Measurements from ENCODE around the gene FARS2.

Gene FARS2

GRCh38 chr6:5766260-5766659 is 504.9 kb downstream of the FARS2 start:
- WGBS (ENCODE audit: insufficient coverage): 80% methylated on average over 2 of the region's 3 CpGs
- Histone ChIP-seq H3K4me3 (ENCODE audit: control insufficient read depth in 1 of 7, extremely low read depth in 1 of 7, insufficient read depth in 4 of 7, low read depth in 2 of 7, low read length in 6 of 7) (no peak overlapping the region), H3K4me1 (ENCODE audit: control extremely low read depth in 1 of 4, control insufficient read depth in 4 of 4, insufficient read depth in 4 of 4, low read length in 3 of 4) (peaks cover 0 to 4% (median 0%) of the 10 kb centered on the region in 4 experiments), H3K9me3 (ENCODE audit: control extremely low read depth in 1 of 5, control insufficient read depth in 4 of 5, insufficient read depth in 2 of 5, low read depth in 1 of 5, low read length in 4 of 5) (peaks cover 0 to 8% (median 2%) of the 10 kb centered on the region in 5 experiments), H3K36me3 (ENCODE audit: control insufficient read depth in 4 of 4, insufficient read depth in 4 of 4, low read length in 3 of 4) (peaks cover 0 to 2% (median 0%) of the 10 kb centered on the region in 4 experiments), H3K27ac (ENCODE audit: insufficient read depth in 1 of 2, low read depth in 1 of 2, low read length in 2 of 2, poor library complexity in 1 of 2, severe bottlenecking in 2 of 2) (no peak overlapping the region), H3K27me3 (replicated peaks in 2 of 5; ENCODE audit: control insufficient read depth in 4 of 5, insufficient read depth in 5 of 5, low read length in 4 of 5) (no peaks in the 10 kb centered on the region)
- ChIA-PET CTCF (interaction anchor here (1.2 to 1.3 kb wide), 3 partner anchors 9 to 295 kb away, joined by 3 to 4 read pairs (median 3); no protein-coding TSS in a partner anchor), POLR2A (no interaction called here)
- DNase-seq: no peak

GRCh38 chr6:5767471-5767870 is 506.2 kb downstream of the FARS2 start:
- DNase-seq: no peak
- ChIA-PET POLR2A (no interaction called here), CTCF (interaction anchor here (1.2 kb wide), 1 partner anchor 23 kb away, joined by 3 read pairs; no protein-coding TSS in a partner anchor)
- Histone ChIP-seq H3K27me3 (replicated peaks in 2 of 5; ENCODE audit: control insufficient read depth in 4 of 5, insufficient read depth in 5 of 5, low read length in 4 of 5) (no peaks in the 10 kb centered on the region), H3K27ac (ENCODE audit: insufficient read depth in 1 of 2, low read depth in 1 of 2, low read length in 2 of 2, poor library complexity in 1 of 2, severe bottlenecking in 2 of 2) (no peak overlapping the region), H3K4me3 (ENCODE audit: control insufficient read depth in 1 of 7, extremely low read depth in 1 of 7, insufficient read depth in 4 of 7, low read depth in 2 of 7, low read length in 6 of 7) (no peak overlapping the region), H3K36me3 (ENCODE audit: control insufficient read depth in 4 of 4, insufficient read depth in 4 of 4, low read length in 3 of 4) (peaks cover 0 to 2% (median under 1%) of the 10 kb centered on the region in 4 experiments), H3K4me1 (ENCODE audit: control extremely low read depth in 1 of 4, control insufficient read depth in 4 of 4, insufficient read depth in 4 of 4, low read length in 3 of 4) (peaks cover 0 to 4% (median 0%) of the 10 kb centered on the region in 4 experiments), H3K9me3 (ENCODE audit: control extremely low read depth in 1 of 5, control insufficient read depth in 4 of 5, insufficient read depth in 2 of 5, low read depth in 1 of 5, low read length in 4 of 5) (peaks cover 0 to 8% (median 2%) of the 10 kb centered on the region in 5 experiments)
- 100% methylated on average over 2 of the region's 2 CpGs for whole genome bisulfite sequencing (ENCODE audit: insufficient coverage)

- H3K27ac ChIP-seq (ENCODE audit: insufficient read depth in 1 of 2, low read depth in 1 of 2, low read length in 2 of 2, poor library complexity in 1 of 2, severe bottlenecking in 2 of 2): no peak overlapping the region
- peaks cover 0 to 4% (median 0%) of the 10 kb centered on the region in 4 experiments for H3K4me1 ChIP-seq (ENCODE audit: control extremely low read depth in 1 of 4, control insufficient read depth in 4 of 4, insufficient read depth in 4 of 4, low read length in 3 of 4)
- POLR2A ChIA-PET: no interaction called here
- 97% methylated on average over 6 of the region's 7 CpGs for WGBS (ENCODE audit: insufficient coverage)
- H3K27me3 ChIP-seq (replicated peaks in 2 of 5; ENCODE audit: control insufficient read depth in 4 of 5, insufficient read depth in 5 of 5, low read length in 4 of 5): no peaks in the 10 kb centered on the region
- peaks cover 0 to 5% (median 2%) of the 10 kb centered on the region in 4 experiments for H3K36me3 ChIP-seq (ENCODE audit: control insufficient read depth in 4 of 4, insufficient read depth in 4 of 4, low read length in 3 of 4)
- CTCF ChIA-PET: no interaction called here
- H3K4me3 ChIP-seq (ENCODE audit: control insufficient read depth in 1 of 7, extremely low read depth in 1 of 7, insufficient read depth in 4 of 7, low read depth in 2 of 7, low read length in 6 of 7): no peak overlapping the region
- DNase-seq: no peak
- peaks cover 0 to 8% (median 2%) of the 10 kb centered on the region in 5 experiments for H3K9me3 ChIP-seq (ENCODE audit: control extremely low read depth in 1 of 5, control insufficient read depth in 4 of 5, insufficient read depth in 2 of 5, low read depth in 1 of 5, low read length in 4 of 5)
Measured at GRCh38 chr6:5771211-5771610, 509.9 kb downstream of the FARS2 start.

- no peak overlapping the region for H3K4me3 ChIP-seq (ENCODE audit: control insufficient read depth in 1 of 7, extremely low read depth in 1 of 7, insufficient read depth in 4 of 7, low read depth in 2 of 7, low read length in 6 of 7)
- peaks cover 0 to 6% (median 2%) of the 10 kb centered on the region in 5 experiments for H3K9me3 ChIP-seq (ENCODE audit: control extremely low read depth in 1 of 5, control insufficient read depth in 4 of 5, insufficient read depth in 2 of 5, low read depth in 1 of 5, low read length in 4 of 5)
- 94% methylated on average over 6 of the region's 6 CpGs for WGBS (ENCODE audit: insufficient coverage)
- no peaks in the 10 kb centered on the region for H3K27me3 ChIP-seq (replicated peaks in 2 of 5; ENCODE audit: control insufficient read depth in 4 of 5, insufficient read depth in 5 of 5, low read length in 4 of 5)
- CTCF ChIA-PET: no interaction called here
- H3K36me3 ChIP-seq (ENCODE audit: control insufficient read depth in 4 of 4, insufficient read depth in 4 of 4, low read length in 3 of 4): peaks cover 0 to 5% (median 2%) of the 10 kb centered on the region in 4 experiments
- peaks cover 0 to 4% (median 0%) of the 10 kb centered on the region in 4 experiments for H3K4me1 ChIP-seq (ENCODE audit: control extremely low read depth in 1 of 4, control insufficient read depth in 4 of 4, insufficient read depth in 4 of 4, low read length in 3 of 4)
- H3K27ac ChIP-seq (ENCODE audit: insufficient read depth in 1 of 2, low read depth in 1 of 2, low read length in 2 of 2, poor library complexity in 1 of 2, severe bottlenecking in 2 of 2): no peak overlapping the region
- DNase-seq: no peak
- POLR2A ChIA-PET: no interaction called here
Measured at GRCh38 chr6:5771759-5772390, 510.6 kb downstream of the FARS2 start.

- H3K4me3 ChIP-seq (ENCODE audit: control insufficient read depth in 1 of 7, extremely low read depth in 1 of 7, insufficient read depth in 4 of 7, low read depth in 2 of 7, low read length in 6 of 7): no peak overlapping the region
- POLR2A ChIA-PET: no interaction called here
- H3K27ac ChIP-seq (ENCODE audit: insufficient read depth in 1 of 2, low read depth in 1 of 2, low read length in 2 of 2, poor library complexity in 1 of 2, severe bottlenecking in 2 of 2): no peak overlapping the region
- peaks cover 0 to 5% (median 2%) of the 10 kb centered on the region in 4 experiments for H3K36me3 ChIP-seq (ENCODE audit: control insufficient read depth in 4 of 4, insufficient read depth in 4 of 4, low read length in 3 of 4)
- no peaks in the 10 kb centered on the region for H3K27me3 ChIP-seq (replicated peaks in 2 of 5; ENCODE audit: control insufficient read depth in 4 of 5, insufficient read depth in 5 of 5, low read length in 4 of 5)
- WGBS (ENCODE audit: insufficient coverage): 95% methylated on average over 7 of the region's 11 CpGs
- peaks cover 0 to 6% (median 2%) of the 10 kb centered on the region in 5 experiments for H3K9me3 ChIP-seq (ENCODE audit: control extremely low read depth in 1 of 5, control insufficient read depth in 4 of 5, insufficient read depth in 2 of 5, low read depth in 1 of 5, low read length in 4 of 5)
- DNase-seq: no peak
- H3K4me1 ChIP-seq (ENCODE audit: control extremely low read depth in 1 of 4, control insufficient read depth in 4 of 4, insufficient read depth in 4 of 4, low read length in 3 of 4): peaks cover 0 to 4% (median 0%) of the 10 kb centered on the region in 4 experiments
- CTCF ChIA-PET: no interaction called here
Measured at GRCh38 chr6:5772408-5773120, 511.3 kb downstream of the FARS2 start.

- Histone ChIP-seq H3K27me3 (replicated peaks in 2 of 5; ENCODE audit: control insufficient read depth in 4 of 5, insufficient read depth in 5 of 5, low read length in 4 of 5) (no peaks in the 10 kb centered on the region), H3K9me3 (ENCODE audit: control extremely low read depth in 1 of 5, control insufficient read depth in 4 of 5, insufficient read depth in 2 of 5, low read depth in 1 of 5, low read length in 4 of 5) (no peaks in the 10 kb centered on the region), H3K4me3 (ENCODE audit: control insufficient read depth in 1 of 7, extremely low read depth in 1 of 7, insufficient read depth in 4 of 7, low read depth in 2 of 7, low read length in 6 of 7) (no peak overlapping the region), H3K4me1 (ENCODE audit: control extremely low read depth in 1 of 4, control insufficient read depth in 4 of 4, insufficient read depth in 4 of 4, low read length in 3 of 4) (no peaks in the 10 kb centered on the region), H3K27ac (ENCODE audit: insufficient read depth in 1 of 2, low read depth in 1 of 2, low read length in 2 of 2, poor library complexity in 1 of 2, severe bottlenecking in 2 of 2) (no peak overlapping the region), H3K36me3 (ENCODE audit: control insufficient read depth in 4 of 4, insufficient read depth in 4 of 4, low read length in 3 of 4) (peaks cover 0 to 4% (median 2%) of the 10 kb centered on the region in 4 experiments)
- WGBS (ENCODE audit: insufficient coverage): 100% methylated on average over 4 of the region's 6 CpGs
- ChIA-PET CTCF (interaction anchor here (1.4 kb wide), 1 partner anchor 10 kb away, joined by 3 read pairs; no protein-coding TSS in a partner anchor), POLR2A (no interaction called here)
- DNase-seq: no peak
Measured at GRCh38 chr6:5776104-5776503, 514.8 kb downstream of the FARS2 start.
